K562 (cell line): ENCODE measurements around the gene DBNDD1. TPM values are rescaled to one million over a fixed set of nuclear protein-coding genes. Genes with fewer than 3 reads are reported as not detected.

Experiments
- CEBPB ChIP-seq: fragments of 450-650 bp; IDR thresholded peaks from 2 replicates; pipeline ENCODE4 v1.6.1; 2016; ENCODE audit warnings: missing genetic modification characterization, missing compliant biosample characterization
- KDM1A ChIP-seq, 2 experiments: fragments of 450-650 bp; IDR thresholded peaks; 2 replicates each; pipeline ENCODE4 v1.6.1; 2016; ENCODE audit warnings: mild to moderate bottlenecking in 2 of 2
- L3MBTL2 ChIP-seq: fragments of 450-650 bp; IDR thresholded peaks from 2 replicates; pipeline ENCODE4 v1.6.1; 2016; ENCODE audit warnings: mild to moderate bottlenecking, moderate library complexity
- NFE2 ChIP-seq: IDR thresholded peaks from 2 replicates; pipeline ENCODE4 v1.6.1; 2014; ENCODE audit warnings: antibody characterized with exemption, low read depth
- PTTG1 ChIP-seq: fragments of 450-650 bp; IDR thresholded peaks from 2 replicates; pipeline ENCODE4 v1.6.1; 2016; ENCODE audit warnings: low read depth, mild to moderate bottlenecking, missing genetic modification characterization, missing compliant biosample characterization
- SMAD3 ChIP-seq: fragments of 450-650 bp; formaldehyde crosslinking; conservative IDR thresholded peaks from 2 replicates; pipeline ENCODE4 v1.4.0; 2020; ENCODE audit warnings: mild to moderate bottlenecking
- TOE1 ChIP-seq, 2 experiments: fragments of 450-650 bp in 1 of 2; sonication (generic) in 1 of 2; formaldehyde crosslinking in 1 of 2; IDR thresholded peaks; 2 replicates each; pipeline versions ENCODE4 v1.7.1 to v1.8.0; 2016 to 2022; ENCODE audit warnings: borderline replicate concordance in 2 of 2, mild to moderate bottlenecking in 2 of 2, antibody characterized with exemption in 1 of 2, inconsistent platforms in 1 of 2, low read depth in 1 of 2, missing genetic modification reagents in 1 of 2, moderate library complexity in 1 of 2
- ZNF644 ChIP-seq: fragments of 200-800 bp; sonication (Bioruptor generic); IDR thresholded peaks from 2 replicates; pipeline ENCODE4 v1.6.1; 2016; ENCODE audit warnings: low read depth, missing genetic modification characterization, missing compliant biosample characterization
- polyA plus RNA-seq, 8 experiments: library from polyadenylated mRNA; depleted of rRNA in 4 of 8; stranded (reverse) in 5 of 8; unstranded in 3 of 8; fragments of >200 nt; fragmentation: Nextera tagmentation in 2 of 8; fragmentation: Illumina TruSeq in 1 of 8; extraction: Ambion mirVana in 2 of 8; extraction: Trizol in 1 of 8; gene quantifications; 2 replicates each; pipeline versions ENCODE4 v1.2.1 to v1.2.3, GENCODE V29; 2011 to 2014; ENCODE audit warnings: inconsistent platforms in 1 of 8, missing spikeins in 1 of 8
- total RNA-seq, 7 experiments: library from RNA; depleted of rRNA in 6 of 7; stranded (reverse); fragments of >200 nt in 6 of 7; fragmentation: Illumina TruSeq in 2 of 7; extraction: Trizol in 2 of 7; gene quantifications; 2 replicates each; pipeline versions ENCODE4 v1.2.1 to v1.2.3, GENCODE V29; 2011 to 2021; ENCODE audit warnings: low replicate concordance in 1 of 7
- TF ChIP-seq, protein P1 (sequence below): fragments of 450-650 bp; conservative IDR thresholded peaks from 2 replicates; pipeline ENCODE4 v1.6.1; 2016; ENCODE audit warnings: missing genetic modification characterization, low read depth, mild to moderate bottlenecking, control low read depth, missing compliant biosample characterization
- TF ChIP-seq, protein P2 (sequence below): fragments of 200-400 bp; formaldehyde crosslinking; IDR thresholded peaks from 2 replicates; pipeline ENCODE4 v1.6.1; 2017; ENCODE audit warnings: mild to moderate bottlenecking, low read depth, low read length, moderate library complexity
- TF ChIP-seq, protein P3 (sequence below): fragments of 450-650 bp; IDR thresholded peaks from 2 replicates; pipeline ENCODE4 v1.6.1; 2018; ENCODE audit warnings: mild to moderate bottlenecking, low read depth; ENCODE audit not compliant: partially characterized antibody
- TF ChIP-seq, protein P4 (sequence below): sonication (generic); formaldehyde crosslinking; IDR thresholded peaks from 2 replicates; pipeline ENCODE4 v1.8.1; 2023; ENCODE audit warnings: mild to moderate bottlenecking, missing genetic modification reagents
- TF ChIP-seq, protein P5 (sequence below): IDR thresholded peaks from 2 replicates; pipeline ENCODE4 v1.6.1; 2016; ENCODE audit warnings: missing genetic modification characterization, missing compliant biosample characterization
- TF ChIP-seq, protein P6 (sequence below): fragments of 450-650 bp; formaldehyde crosslinking; IDR thresholded peaks from 2 replicates; pipeline ENCODE4 v1.4.0; 2020; ENCODE audit warnings: mild to moderate bottlenecking, moderate library complexity
- TF ChIP-seq, protein P7 (sequence below): sonication (generic); formaldehyde crosslinking; IDR thresholded peaks from 2 replicates; pipeline ENCODE4 v1.8.0; 2022; ENCODE audit warnings: mild to moderate bottlenecking, missing genetic modification reagents

The DBNDD1 gene
- total and polyA plus RNA-seq, 9 of the 15 experiments (the other 6 are each of a cell fraction or from before 2014, with no cell fraction given) = 0.55 to 13.0 (median 5.8) TPM

DNA sequence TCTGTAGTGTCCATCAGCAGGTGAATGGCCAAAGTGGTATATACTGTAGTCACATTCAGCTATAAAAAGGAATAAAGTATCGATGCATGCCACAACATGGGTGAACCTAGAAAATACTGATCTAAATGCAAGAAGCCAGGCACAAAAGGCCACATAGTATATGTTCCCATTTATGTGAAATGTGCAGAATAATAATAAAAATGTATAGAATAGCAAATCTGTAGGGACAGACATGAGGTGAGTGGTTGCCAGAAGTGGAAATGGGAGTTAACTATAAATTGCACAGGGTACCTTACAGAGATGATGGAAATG lies 23.1 kb downstream of the DBNDD1 start (continued):
- TF ChIP-seq, protein P1, sequence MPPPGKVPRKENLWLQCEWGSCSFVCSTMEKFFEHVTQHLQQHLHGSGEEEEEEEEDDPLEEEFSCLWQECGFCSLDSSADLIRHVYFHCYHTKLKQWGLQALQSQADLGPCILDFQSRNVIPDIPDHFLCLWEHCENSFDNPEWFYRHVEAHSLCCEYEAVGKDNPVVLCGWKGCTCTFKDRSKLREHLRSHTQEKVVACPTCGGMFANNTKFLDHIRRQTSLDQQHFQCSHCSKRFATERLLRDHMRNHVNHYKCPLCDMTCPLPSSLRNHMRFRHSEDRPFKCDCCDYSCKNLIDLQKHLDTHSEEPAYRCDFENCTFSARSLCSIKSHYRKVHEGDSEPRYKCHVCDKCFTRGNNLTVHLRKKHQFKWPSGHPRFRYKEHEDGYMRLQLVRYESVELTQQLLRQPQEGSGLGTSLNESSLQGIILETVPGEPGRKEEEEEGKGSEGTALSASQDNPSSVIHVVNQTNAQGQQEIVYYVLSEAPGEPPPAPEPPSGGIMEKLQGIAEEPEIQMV (tag) = no peak
- peak; percentile 70 for TF ChIP-seq TOE1 (IDR thresholded peaks at IDR 0.05; ENCODE audit: borderline replicate concordance)
- no peak for TF ChIP-seq TOE1 (CRISPR knock-in tag; IDR thresholded peaks at IDR 0.05; ENCODE audit: borderline replicate concordance, low read depth)
- TF ChIP-seq ZNF644 = no peak
- TF ChIP-seq NFE2 = no peak
- no peak for TF ChIP-seq PTTG1 (tag)
- no peak for TF ChIP-seq SMAD3 (CRISPR knock-in tag)
- no peak for TF ChIP-seq L3MBTL2
- TF ChIP-seq, protein P2, sequence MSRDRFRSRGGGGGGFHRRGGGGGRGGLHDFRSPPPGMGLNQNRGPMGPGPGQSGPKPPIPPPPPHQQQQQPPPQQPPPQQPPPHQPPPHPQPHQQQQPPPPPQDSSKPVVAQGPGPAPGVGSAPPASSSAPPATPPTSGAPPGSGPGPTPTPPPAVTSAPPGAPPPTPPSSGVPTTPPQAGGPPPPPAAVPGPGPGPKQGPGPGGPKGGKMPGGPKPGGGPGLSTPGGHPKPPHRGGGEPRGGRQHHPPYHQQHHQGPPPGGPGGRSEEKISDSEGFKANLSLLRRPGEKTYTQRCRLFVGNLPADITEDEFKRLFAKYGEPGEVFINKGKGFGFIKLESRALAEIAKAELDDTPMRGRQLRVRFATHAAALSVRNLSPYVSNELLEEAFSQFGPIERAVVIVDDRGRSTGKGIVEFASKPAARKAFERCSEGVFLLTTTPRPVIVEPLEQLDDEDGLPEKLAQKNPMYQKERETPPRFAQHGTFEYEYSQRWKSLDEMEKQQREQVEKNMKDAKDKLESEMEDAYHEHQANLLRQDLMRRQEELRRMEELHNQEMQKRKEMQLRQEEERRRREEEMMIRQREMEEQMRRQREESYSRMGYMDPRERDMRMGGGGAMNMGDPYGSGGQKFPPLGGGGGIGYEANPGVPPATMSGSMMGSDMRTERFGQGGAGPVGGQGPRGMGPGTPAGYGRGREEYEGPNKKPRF = no peak
- TF ChIP-seq KDM1A (IDR thresholded peaks at IDR 0.05) = no peak
- TF ChIP-seq, protein P3, sequence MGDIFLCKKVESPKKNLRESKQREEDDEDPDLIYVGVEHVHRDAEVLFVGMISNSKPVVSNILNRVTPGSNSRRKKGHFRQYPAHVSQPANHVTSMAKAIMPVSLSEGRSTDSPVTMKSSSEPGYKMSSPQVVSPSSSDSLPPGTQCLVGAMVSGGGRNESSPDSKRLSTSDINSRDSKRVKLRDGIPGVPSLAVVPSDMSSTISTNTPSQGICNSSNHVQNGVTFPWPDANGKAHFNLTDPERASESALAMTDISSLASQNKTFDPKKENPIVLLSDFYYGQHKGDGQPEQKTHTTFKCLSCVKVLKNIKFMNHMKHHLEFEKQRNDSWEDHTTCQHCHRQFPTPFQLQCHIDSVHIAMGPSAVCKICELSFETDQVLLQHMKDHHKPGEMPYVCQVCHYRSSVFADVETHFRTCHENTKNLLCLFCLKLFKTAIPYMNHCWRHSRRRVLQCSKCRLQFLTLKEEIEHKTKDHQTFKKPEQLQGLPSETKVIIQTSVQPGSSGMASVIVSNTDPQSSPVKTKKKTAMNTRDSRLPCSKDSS = no peak
- TF ChIP-seq, protein P4, sequence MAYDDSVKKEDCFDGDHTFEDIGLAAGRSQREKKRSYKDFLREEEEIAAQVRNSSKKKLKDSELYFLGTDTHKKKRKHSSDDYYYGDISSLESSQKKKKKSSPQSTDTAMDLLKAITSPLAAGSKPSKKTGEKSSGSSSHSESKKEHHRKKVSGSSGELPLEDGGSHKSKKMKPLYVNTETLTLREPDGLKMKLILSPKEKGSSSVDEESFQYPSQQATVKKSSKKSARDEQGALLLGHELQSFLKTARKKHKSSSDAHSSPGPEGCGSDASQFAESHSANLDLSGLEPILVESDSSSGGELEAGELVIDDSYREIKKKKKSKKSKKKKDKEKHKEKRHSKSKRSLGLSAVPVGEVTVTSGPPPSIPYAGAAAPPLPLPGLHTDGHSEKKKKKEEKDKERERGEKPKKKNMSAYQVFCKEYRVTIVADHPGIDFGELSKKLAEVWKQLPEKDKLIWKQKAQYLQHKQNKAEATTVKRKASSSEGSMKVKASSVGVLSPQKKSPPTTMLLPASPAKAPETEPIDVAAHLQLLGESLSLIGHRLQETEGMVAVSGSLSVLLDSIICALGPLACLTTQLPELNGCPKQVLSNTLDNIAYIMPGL = no peak
- TF ChIP-seq, protein P5, sequence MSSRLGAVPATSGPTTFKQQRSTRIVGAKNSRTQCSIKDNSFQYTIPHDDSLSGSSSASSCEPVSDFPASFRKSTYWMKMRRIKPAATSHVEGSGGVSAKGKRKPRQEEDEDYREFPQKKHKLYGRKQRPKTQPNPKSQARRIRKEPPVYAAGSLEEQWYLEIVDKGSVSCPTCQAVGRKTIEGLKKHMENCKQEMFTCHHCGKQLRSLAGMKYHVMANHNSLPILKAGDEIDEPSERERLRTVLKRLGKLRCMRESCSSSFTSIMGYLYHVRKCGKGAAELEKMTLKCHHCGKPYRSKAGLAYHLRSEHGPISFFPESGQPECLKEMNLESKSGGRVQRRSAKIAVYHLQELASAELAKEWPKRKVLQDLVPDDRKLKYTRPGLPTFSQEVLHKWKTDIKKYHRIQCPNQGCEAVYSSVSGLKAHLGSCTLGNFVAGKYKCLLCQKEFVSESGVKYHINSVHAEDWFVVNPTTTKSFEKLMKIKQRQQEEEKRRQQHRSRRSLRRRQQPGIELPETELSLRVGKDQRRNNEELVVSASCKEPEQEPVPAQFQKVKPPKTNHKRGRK (tag) = peak; percentile 61
- no peak for TF ChIP-seq CEBPB (tag)
- TF ChIP-seq, protein P6, sequence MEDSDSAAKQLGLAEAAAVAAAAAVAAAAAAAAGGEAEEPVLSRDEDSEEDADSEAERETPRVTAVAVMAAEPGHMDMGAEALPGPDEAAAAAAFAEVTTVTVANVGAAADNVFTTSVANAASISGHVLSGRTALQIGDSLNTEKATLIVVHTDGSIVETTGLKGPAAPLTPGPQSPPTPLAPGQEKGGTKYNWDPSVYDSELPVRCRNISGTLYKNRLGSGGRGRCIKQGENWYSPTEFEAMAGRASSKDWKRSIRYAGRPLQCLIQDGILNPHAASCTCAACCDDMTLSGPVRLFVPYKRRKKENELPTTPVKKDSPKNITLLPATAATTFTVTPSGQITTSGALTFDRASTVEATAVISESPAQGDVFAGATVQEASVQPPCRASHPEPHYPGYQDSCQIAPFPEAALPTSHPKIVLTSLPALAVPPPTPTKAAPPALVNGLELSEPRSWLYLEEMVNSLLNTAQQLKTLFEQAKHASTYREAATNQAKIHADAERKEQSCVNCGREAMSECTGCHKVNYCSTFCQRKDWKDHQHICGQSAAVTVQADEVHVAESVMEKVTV = no peak
- TF ChIP-seq, protein P7, sequence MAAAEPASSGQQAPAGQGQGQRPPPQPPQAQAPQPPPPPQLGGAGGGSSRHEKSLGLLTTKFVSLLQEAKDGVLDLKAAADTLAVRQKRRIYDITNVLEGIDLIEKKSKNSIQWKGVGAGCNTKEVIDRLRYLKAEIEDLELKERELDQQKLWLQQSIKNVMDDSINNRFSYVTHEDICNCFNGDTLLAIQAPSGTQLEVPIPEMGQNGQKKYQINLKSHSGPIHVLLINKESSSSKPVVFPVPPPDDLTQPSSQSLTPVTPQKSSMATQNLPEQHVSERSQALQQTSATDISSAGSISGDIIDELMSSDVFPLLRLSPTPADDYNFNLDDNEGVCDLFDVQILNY (CRISPR knock-in tag) = no peak
